Loucy (cell line): Measurements from ENCODE around the gene WDR19.

ENCODE experiments used
- H2AFZ ChIP-seq: fragments of 200-600 bp; sonication (generic); 2 replicates; pipeline ENCODE4 v1.6.0; 2016; ENCODE audit warnings: antibody characterized with exemption, mild to moderate bottlenecking, low read length, moderate library complexity
- H3F3A ChIP-seq: fragments of 200-600 bp; 2 replicates; pipeline ENCODE4 v1.6.0; 2016; ENCODE audit warnings: antibody characterized with exemption, low read depth, mild to moderate bottlenecking
- H3K27me3 ChIP-seq: fragments of 200-600 bp; sonication (generic); 2 replicates; pipeline ENCODE4 v1.6.1; 2014; ENCODE audit warnings: low read length, mild to moderate bottlenecking; ENCODE audit not compliant: insufficient read depth, poor library complexity, severe bottlenecking
- H3K36me3 ChIP-seq: fragments of 200-600 bp; sonication (generic); 2 replicates; pipeline ENCODE4 v1.6.1; 2016; ENCODE audit warnings: low read length; ENCODE audit not compliant: insufficient read depth
- H3K4me1 ChIP-seq: fragments of 200-600 bp; sonication (generic); 2 replicates; pipeline ENCODE4 v1.5.1; 2014; ENCODE audit warnings: low read length, mild to moderate bottlenecking; ENCODE audit not compliant: insufficient read depth, poor library complexity, severe bottlenecking
- H3K4me2 ChIP-seq: fragments of 200-600 bp; sonication (generic); 2 replicates; pipeline ENCODE4 v1.6.0; 2014; ENCODE audit warnings: antibody characterized with exemption, low read length, low read depth, mild to moderate bottlenecking; ENCODE audit not compliant: poor library complexity, severe bottlenecking
- H3K4me3 ChIP-seq: fragments of 200-600 bp; sonication (generic); 2 replicates; pipeline ENCODE4 v1.5.1; 2014; ENCODE audit warnings: low read length, mild to moderate bottlenecking, mixed read lengths; ENCODE audit not compliant: poor library complexity, severe bottlenecking
- H3K79me2 ChIP-seq: fragments of 200-600 bp; sonication (generic); 2 replicates; pipeline ENCODE4 v1.6.1; 2014; ENCODE audit warnings: low read length; ENCODE audit not compliant: insufficient read depth
- H3K9ac ChIP-seq: fragments of 200-600 bp; sonication (generic); 2 replicates; pipeline ENCODE4 v1.6.0; 2014; ENCODE audit warnings: mild to moderate bottlenecking, low read depth, low read length, moderate library complexity; ENCODE audit not compliant: poor library complexity, severe bottlenecking
- H3K9me2 ChIP-seq: fragments of 200-600 bp; sonication (generic); replicated peaks from 2 replicates; pipeline ENCODE4 v1.6.1; 2016; ENCODE audit warnings: low read depth, low read length, mixed read lengths
- H3K9me3 ChIP-seq: fragments of 200-600 bp; sonication (generic); 2 replicates; pipeline ENCODE4 v1.6.1; 2014; ENCODE audit warnings: mild to moderate bottlenecking, antibody characterized with exemption, low read length, low read depth; ENCODE audit not compliant: insufficient read depth
- H4K20me1 ChIP-seq: fragments of 200-600 bp; sonication (generic); 2 replicates; pipeline ENCODE4 v1.6.0; 2014; ENCODE audit warnings: antibody characterized with exemption, low read length, mild to moderate bottlenecking; ENCODE audit not compliant: insufficient read depth, poor library complexity, severe bottlenecking
- EZH2phosphoT487 ChIP-seq: fragments of 200-600 bp; IDR thresholded peaks from 2 replicates; pipeline ENCODE4 v1.6.1; 2018; ENCODE audit warnings: antibody characterized with exemption, mild to moderate bottlenecking, moderate library complexity, borderline replicate concordance
- TF ChIP-seq, protein P1 (sequence below): fragments of 200-600 bp; sonication (generic); conservative IDR thresholded peaks from 2 replicates; pipeline ENCODE4 v1.5.1; 2014; ENCODE audit warnings: mild to moderate bottlenecking, antibody characterized with exemption, low read length

Gene WDR19

DNA sequence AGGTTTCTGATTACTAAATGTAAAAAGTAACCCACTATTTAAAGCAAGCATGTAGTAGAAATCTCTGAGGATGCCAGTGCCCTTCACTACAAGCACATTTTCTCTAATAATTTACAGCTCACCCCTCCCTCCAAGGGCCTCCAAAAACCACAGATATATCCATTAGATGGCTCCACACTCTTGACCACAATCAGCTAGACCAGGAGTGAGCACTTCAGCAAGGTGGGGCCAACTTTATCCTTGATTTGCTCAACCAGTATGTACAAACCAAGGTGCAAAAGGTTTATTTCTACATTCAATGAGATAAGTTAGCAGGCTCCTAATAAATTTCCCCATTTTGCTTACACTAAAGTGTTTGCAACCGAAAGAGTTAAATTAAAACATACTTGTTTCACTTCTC lies 148.0 kb downstream of the WDR19 start:
- no peak overlapping the region for H3K9ac ChIP-seq
- H4K20me1 ChIP-seq = peaks cover 29% of the 10 kb centered on the region
- H3K79me2 ChIP-seq = peaks cover 72% of the 10 kb centered on the region
- no peaks in the 10 kb centered on the region for H3K27me3 ChIP-seq
- TF ChIP-seq EZH2phosphoT487 = no peak
- TF ChIP-seq, protein P1, sequence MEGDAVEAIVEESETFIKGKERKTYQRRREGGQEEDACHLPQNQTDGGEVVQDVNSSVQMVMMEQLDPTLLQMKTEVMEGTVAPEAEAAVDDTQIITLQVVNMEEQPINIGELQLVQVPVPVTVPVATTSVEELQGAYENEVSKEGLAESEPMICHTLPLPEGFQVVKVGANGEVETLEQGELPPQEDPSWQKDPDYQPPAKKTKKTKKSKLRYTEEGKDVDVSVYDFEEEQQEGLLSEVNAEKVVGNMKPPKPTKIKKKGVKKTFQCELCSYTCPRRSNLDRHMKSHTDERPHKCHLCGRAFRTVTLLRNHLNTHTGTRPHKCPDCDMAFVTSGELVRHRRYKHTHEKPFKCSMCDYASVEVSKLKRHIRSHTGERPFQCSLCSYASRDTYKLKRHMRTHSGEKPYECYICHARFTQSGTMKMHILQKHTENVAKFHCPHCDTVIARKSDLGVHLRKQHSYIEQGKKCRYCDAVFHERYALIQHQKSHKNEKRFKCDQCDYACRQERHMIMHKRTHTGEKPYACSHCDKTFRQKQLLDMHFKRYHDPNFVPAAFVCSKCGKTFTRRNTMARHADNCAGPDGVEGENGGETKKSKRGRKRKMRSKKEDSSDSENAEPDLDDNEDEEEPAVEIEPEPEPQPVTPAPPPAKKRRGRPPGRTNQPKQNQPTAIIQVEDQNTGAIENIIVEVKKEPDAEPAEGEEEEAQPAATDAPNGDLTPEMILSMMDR = no peak
- H3F3A ChIP-seq = no peaks in the 10 kb centered on the region
- no peaks in the 10 kb centered on the region for H3K9me2 ChIP-seq
- no peaks in the 10 kb centered on the region for H3K9me3 ChIP-seq
- H2AFZ ChIP-seq = no peak overlapping the region
- H3K4me3 ChIP-seq = no peak overlapping the region
- H3K36me3 ChIP-seq = peaks cover 24% of the 10 kb centered on the region; the same call in 1 of the 2 replicates
- H3K4me2 ChIP-seq = no peak overlapping the region
- no peaks in the 10 kb centered on the region for H3K4me1 ChIP-seq

DNA sequence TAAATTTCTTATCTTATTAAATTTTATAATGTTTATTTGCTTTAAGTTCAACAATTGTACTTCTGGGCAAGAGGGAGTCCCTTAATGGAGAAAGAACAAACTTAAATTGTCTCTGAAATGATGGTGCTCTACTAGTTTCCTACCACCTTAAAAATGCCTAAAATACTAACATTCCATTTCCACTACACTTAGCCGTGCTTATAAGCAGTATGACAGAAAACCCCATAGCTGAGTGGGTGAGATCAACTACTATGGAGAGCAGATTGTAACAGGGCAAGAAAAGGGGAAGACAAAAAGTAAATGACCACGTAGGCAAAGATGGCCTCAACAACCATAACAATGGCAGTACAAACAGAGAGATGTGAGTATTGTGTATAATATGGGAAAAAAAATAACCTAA lies 148.9 kb downstream of the WDR19 start:
- peaks cover 19% of the 10 kb centered on the region; the same call in 1 of the 2 replicates for H3K36me3 ChIP-seq
- H3K9ac ChIP-seq = no peak overlapping the region
- no peak overlapping the region for H2AFZ ChIP-seq
- H3K9me2 ChIP-seq = no peaks in the 10 kb centered on the region
- no peaks in the 10 kb centered on the region for H3K9me3 ChIP-seq
- peaks cover 29% of the 10 kb centered on the region for H4K20me1 ChIP-seq
- no peaks in the 10 kb centered on the region for H3K27me3 ChIP-seq
- H3K4me3 ChIP-seq = no peak overlapping the region
- H3K4me2 ChIP-seq = no peak overlapping the region
- H3K4me1 ChIP-seq = no peaks in the 10 kb centered on the region
- TF ChIP-seq, protein P1 = no peak
- no peak for TF ChIP-seq EZH2phosphoT487
- H3K79me2 ChIP-seq = peaks cover 80% of the 10 kb centered on the region
- no peaks in the 10 kb centered on the region for H3F3A ChIP-seq
